Sigmoid colon (tissue), 4 donors: ENCODE results near the gene OR2AK2.

ENCODE experiments used
- EP300 ChIP-seq, 4 donors: sonication (generic); formaldehyde crosslinking; IDR thresholded peaks; one replicate each; pipeline ENCODE4 v1.6.1; 2017; ENCODE audit warnings: antibody characterized with exemption in 4 of 4
- TF ChIP-seq, protein P1 (sequence below), 4 experiments: fragments of 450-650 bp in 3 of 4; fragments of 200-600 bp in 1 of 4; IDR thresholded peaks; one replicate each; pipeline ENCODE4 v1.5.1; 2016 to 2019; ENCODE audit warnings: antibody characterized with exemption in 4 of 4, mild to moderate bottlenecking in 3 of 4, moderate library complexity in 2 of 4

DNA sequence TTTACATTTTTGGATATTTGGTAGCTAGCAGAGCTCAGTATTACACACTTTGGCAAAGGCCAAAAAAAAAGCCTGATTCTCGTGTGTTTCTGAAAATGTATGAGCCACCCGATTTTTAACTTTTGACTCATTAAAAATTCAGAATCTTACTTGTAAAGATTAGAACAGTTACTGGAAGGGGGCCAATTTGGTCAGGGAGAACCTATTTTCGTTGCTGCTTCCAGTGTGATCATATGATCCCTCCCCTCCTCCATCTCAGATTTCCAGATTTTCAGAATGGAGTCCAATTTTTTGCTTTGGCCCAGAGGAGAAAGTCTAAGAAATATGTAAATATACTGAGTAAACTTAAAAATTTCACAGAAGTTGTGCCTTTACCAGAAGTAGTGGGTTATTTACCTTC, 3.2 kb upstream of the OR2AK2 start:
- TF ChIP-seq, protein P1, sequence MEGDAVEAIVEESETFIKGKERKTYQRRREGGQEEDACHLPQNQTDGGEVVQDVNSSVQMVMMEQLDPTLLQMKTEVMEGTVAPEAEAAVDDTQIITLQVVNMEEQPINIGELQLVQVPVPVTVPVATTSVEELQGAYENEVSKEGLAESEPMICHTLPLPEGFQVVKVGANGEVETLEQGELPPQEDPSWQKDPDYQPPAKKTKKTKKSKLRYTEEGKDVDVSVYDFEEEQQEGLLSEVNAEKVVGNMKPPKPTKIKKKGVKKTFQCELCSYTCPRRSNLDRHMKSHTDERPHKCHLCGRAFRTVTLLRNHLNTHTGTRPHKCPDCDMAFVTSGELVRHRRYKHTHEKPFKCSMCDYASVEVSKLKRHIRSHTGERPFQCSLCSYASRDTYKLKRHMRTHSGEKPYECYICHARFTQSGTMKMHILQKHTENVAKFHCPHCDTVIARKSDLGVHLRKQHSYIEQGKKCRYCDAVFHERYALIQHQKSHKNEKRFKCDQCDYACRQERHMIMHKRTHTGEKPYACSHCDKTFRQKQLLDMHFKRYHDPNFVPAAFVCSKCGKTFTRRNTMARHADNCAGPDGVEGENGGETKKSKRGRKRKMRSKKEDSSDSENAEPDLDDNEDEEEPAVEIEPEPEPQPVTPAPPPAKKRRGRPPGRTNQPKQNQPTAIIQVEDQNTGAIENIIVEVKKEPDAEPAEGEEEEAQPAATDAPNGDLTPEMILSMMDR (IDR thresholded peaks at IDR 0.05): no peak
- no peak for TF ChIP-seq EP300 (IDR thresholded peaks at IDR 0.05)
